22Rv1 (cell line): ENCODE measurements around the gene SLC26A6.

Experiments
- CTCF ChIP-seq: fragments of 450-650 bp; IDR thresholded peaks from 2 replicates; pipeline ENCODE4 v1.5.1; 2017; ENCODE audit warnings: mild to moderate bottlenecking
- ZFX ChIP-seq: fragments of 450-650 bp; IDR thresholded peaks from 2 replicates; pipeline ENCODE4 v1.6.1; 2017; ENCODE audit warnings: antibody characterized with exemption, borderline replicate concordance

DNA sequence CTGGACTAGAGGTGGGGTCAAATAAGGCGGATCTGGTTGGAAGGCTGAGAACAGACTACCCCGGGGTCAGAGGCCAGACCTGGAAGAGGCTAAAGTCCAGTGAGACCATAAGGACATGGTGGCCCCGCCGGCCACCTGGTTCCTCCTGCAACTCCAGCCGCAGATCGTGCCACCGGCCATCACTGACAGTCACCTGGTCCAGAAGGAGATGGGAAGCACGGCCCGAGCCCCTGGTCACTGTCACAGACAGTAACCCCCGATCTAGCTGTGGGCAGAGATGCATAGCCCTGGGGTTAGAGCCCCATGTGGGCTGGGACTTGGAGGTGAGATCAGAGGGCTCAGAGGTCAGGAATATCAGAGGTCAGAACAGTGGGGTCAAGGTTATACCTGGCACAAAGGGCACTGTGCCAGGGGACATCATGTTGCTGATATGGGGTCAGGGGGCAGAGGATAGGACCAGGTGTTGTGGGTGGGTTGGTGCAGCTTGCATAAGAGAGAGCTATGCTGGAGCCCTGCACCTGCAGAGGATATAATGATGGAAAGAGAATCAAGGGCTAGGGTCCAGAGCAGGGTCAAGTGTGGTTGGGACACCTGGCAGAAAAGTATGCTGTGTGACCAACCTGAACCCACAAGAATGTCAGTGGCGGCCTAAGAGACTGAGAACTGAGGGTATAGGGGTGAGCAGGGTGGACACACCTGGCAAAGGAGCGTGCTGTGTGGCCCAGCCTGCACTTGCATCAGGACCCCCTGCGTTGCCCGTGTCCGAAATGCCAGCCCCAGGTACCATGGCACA lies 17.9 kb upstream of the SLC26A6 start:
- TF ChIP-seq CTCF (no peak), ZFX (no peak)
